M059J (cell line): Measurements from ENCODE around the gene TSPAN8. TPM values are rescaled to one million over a fixed set of nuclear protein-coding genes. Genes with fewer than 3 reads are reported as not detected.
"Not testable (repeated sequence)": the region's sequence is repeated elsewhere in the genome, so short reads cannot be mapped to it uniquely, and the experiment has no call there.

ENCODE experiments used
- DNase-seq: peaks from one replicate; pipeline ENCODE4 v3.0.0-alpha.2; 2012; ENCODE audit warnings: low read depth
- total RNA-seq: library from RNA; depleted of rRNA; stranded (reverse); fragments of >200 nt; shearing (Covaris generic); gene quantifications from 2 replicates; pipeline ENCODE4 v1.2.3, GENCODE V29; 2014

The TSPAN8 gene
- total RNA-seq, 1 experiment from 2014 or later = not detected

DNA sequence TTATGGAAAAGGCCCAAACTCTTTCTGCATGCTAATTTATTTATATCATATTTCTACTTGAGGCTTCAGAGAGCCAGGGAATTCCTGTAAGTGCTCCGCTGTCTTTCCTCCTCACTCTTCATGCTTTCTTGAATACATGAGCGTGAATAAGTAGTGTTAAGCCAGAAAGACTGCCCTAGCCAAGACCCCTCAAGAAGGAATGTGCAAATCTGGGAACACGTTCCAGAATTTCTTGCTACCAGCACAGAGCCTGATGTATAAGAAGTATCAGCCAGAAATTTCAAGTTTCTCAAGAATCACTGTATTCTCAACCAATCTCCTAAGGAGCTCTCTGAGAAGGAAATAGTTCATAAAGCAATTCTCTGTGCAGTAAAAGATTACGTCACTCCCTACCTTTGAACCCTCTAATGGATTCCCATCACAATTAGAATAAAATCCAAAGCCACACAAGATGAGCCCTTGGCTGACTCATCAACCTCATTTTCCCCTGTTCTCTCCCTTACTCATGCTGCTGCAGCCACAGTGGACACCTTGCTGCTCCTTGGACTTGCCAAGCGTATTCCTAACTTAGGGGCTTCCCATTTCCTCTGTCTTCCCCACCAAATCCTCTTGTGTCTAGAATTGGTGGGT is 6.9 kb upstream of the TSPAN8 start:
- peak; percentile 6 for DNase-seq

DNA sequence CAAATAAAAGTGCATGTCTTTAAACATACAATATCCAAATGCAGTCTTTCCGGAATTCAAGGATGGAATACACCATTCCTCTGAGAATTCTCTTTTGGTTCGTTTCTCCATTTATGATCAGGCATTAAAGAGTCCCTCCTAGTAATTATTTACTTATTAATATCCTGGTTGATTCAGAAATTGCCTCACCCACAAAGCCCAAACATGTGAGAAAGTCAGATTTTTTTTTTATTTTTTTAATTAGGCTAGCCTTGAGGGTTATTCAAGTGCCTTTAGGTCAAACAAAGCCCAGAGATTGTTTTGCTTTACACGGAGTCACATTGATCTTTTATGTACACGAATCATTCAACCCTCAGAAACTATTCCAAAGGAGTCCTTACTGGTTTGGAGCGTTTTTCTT is 6.4 kb upstream of the TSPAN8 start:
- no peak for DNase-seq

DNA sequence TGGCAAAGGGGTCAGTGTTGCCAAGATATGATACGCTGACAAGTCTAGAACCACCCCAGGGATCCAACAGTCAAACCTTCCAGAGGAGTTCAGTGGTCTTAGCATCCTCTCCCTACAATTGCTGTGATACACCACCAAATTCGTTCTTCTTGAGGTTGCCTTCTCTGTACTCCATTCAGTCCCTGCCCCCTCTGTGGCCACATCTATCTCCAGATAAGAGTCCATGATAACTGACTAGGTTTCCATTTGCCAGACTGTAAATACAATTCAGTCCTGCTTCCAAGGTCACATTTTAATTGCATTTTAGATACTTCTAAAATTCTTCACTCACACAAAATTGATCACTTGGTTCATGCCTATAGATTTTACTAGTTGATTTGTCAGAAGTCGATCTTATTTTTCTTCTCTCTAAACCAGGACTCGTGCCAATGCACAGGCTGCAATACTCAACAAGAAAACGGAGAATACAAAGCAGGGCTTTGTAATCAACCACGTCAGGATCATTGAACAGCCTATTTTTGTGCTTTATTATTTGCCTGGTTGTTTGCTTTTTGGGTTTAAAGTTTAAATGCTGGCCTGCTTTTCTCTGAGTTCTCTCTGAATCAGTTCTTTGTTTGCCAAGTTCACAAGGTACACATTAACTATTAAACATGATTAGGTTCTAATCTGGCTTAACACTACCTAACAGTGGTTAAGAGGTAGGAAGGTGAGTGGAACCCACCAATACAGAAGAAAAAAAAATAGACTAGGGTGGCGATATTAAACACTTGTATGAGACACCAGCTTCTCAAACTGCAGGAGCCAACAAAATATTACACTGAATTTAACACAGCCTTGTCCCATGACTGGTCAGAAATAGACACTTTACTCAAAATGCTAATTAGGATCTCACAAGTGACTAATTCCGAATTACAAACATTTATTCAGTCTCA is 5.3 kb upstream of the TSPAN8 start:
- no peak for DNase-seq

DNA sequence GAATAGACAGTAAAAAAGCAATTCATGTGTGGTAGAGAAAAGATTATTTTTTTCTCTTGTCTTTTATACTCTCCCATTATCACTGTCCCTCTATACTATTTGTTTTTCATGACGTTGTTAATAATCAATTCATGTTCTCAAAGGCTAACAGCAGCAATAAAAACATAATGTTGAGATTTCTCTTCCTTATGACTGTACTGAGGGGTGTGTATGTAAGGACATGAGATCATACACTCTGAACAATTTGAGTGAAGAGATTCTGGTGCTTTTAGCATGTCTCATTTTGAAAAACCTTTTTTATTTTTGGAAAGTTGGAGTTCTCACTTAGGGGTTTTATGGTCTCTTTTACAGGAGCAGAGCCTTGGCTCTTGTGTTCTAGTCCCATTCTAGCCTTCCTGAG is 3.8 kb upstream of the TSPAN8 start:
- no peak for DNase-seq

DNA sequence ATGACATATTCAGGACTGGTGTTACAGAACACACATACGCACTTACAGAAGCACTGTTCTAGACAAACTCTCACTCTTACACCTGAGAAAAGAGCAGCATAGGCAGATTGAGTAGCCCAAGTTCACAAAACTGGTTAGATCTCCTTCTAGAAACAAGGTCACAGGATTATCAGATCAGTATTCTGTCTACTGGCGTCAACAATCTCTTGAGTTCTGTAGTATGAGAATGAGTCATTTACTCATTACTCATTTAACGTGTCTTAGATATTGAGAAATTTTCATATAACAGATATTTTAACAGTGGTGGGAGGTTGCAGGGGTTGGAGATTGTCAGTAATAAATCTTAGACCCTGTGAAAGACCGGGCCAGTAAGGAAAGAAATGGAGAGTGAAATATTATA is 2.8 kb upstream of the TSPAN8 start:
- DNase-seq = no peak

DNA sequence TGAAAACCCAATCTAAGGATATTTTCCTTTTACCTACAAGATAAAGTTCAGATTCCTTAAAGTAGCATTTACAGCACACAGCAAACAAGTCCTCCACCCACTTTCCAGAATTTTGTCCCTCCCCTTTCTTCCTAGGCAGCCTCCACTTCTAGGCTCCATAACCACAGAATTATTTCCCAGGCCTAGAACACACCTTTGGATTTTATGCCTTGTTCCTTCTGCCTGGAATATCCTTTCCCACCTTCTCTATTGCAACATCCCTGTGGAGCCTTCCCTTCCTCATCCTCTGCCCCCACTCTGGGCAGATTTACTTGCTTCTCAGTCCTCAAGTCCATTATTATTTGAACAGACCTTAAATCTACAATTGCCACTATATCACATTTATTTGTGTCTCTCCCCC is 2.1 kb upstream of the TSPAN8 start:
- DNase-seq = no peak

DNA sequence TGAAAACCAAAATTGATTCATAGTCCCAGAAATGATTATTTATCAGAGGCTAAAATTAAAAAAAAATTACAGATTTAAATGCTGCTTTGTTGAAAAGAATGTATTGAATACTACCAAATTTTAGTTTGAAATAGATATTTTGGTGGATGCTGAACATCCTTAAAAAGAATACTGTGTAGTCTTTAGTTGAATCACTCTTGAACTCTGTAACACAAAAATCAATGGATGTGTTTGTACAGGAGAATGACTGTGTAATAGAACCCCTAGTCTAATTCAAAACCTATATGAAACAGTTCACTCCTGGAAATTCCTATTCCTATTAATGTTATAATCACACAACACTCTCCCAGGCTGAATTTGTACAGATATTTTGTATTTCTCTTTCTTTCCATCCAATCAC is 1.5 kb upstream of the TSPAN8 start:
- no peak for DNase-seq

DNA sequence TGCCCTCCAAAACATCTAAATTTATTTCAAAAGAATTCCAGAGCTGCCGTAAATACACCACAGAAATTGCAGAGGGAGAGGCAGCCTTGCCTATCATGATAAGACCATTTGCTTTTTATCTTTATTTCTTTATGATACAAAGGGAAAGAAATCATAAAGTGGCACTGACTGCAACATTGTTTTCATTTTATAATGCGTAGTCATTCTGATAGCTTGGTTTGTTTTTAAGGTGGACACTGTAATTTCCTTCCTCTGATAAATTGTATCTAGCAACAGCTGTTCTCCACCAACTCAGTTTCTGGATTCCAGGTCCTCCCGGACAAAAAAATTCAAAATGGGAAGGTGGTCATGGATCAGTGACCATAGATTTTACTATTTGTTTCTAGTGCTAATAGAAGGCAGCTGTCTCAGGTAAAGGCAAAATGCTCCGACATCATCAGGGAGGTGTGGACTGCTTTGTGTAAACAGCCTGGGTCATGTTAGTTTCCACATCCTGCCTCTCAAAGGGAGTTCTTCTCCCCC is 623 bp upstream of the TSPAN8 start:
- DNase-seq = no peak

DNA sequence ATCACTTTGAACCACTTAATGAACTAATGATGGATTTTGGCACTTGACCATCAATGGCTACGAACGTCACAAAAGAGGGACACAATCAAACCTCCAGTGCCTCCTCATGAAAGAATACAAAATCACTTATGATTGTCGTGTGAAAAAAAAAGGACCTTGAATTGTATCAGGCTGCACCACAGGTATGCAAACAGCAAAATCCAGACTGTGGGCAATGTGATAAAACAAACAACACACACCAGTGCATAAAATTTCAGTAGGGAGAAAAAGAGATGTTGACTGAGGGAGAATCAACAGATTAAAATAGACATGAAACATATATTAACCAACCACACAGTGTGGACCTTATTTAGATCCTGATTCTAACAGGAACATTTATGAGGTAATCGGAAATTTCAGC is 2.6 kb downstream of the TSPAN8 start:
- DNase-seq = no peak

DNA sequence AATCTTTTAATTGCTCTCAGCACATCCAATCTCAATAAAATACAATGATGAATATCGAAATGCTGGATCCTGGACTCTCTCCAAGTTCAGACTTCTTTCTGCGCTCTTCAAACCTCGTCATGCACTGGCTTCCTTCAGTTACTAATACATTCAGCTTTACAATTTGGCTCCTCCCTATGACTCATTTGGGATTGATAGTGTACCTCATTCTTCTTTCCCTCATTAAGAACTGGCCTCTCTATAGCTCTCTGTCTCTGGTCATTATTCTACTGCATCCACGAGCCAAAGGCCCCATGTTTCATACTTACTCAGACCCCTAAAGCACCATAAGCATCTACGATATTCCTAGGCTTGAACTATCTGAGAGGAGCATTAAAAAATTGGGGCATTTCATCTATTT is 4.9 kb downstream of the TSPAN8 start:
- no peak for DNase-seq

DNA sequence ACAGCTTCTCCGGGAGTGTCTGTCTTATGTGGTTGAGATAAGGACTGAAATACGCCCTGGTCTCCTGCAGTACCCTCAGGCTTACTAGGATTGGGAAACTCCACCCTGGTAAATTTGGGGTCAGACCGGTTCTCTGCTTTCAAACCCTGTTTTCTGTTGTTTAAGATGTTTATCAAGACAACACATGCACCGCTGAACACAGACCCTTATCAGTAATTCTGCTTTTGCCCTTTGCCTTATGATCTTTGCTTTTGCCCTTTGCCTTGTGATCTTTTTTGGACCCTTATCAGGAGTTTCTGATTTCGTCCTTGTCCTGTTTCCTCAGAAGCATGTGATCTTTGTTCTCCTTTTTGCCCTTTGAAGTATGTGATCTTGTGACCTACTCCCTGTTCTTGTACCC is 7.8 kb downstream of the TSPAN8 start:
- DNase-seq = not testable (repeated sequence)

DNA sequence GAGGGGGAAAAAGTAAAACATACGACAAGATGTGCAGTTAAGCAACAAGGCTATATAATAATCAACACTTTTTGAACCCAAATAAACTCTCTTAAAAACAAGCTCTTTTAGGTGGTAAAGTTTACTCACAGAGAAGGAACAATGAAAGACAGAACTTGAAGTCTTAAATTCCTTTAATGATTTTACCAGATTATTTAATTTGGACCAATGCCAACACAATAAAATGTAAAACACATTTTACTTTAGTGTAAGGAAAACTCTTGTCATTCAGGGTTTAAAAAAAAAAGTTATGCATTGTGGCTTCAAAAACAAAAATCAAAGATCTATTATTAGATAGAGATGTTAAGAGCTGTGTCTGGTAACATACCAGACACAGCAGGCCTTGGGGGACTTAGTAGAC is 13.1 kb downstream of the TSPAN8 start:
- DNase-seq = no peak

DNA sequence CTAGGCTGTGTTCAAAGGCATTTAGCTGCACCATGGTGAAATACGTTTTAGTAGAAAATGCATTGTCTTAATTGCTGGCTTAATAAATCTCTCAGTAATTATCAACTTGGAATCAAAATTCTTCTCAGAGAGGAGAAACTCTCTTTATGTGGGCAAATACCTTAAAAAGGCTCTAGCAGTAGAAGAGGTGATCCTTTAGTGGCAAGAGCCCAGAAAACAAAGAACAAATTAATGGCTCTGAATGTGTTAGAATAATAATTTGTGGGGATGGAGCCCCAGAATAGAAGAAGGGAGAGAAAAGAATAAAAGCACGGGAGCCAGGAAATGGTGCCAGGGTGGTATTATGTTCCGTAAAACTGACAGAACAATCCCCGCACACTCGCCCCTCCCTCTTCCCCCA is 14.8 kb downstream of the TSPAN8 start:
- no peak for DNase-seq

DNA sequence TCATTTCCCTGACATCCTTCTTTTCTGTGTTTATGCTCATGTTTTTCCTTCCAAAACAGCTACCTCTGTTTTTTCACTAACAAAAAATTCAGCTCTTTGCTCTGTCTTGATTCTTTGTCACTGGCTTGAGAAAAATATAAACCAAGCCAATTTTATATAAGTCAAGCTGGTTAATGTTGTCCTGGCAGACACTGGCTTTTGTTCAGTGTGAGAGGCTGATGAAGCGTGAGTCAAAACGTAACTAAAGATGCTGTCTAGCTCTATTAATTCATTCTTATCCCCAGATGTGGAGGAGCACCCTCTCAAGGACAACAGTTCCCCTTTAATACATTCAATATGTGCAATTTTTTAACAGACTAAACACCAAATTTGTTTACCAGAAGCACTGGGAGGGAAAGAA is 15.8 kb downstream of the TSPAN8 start:
- no peak for DNase-seq

DNA sequence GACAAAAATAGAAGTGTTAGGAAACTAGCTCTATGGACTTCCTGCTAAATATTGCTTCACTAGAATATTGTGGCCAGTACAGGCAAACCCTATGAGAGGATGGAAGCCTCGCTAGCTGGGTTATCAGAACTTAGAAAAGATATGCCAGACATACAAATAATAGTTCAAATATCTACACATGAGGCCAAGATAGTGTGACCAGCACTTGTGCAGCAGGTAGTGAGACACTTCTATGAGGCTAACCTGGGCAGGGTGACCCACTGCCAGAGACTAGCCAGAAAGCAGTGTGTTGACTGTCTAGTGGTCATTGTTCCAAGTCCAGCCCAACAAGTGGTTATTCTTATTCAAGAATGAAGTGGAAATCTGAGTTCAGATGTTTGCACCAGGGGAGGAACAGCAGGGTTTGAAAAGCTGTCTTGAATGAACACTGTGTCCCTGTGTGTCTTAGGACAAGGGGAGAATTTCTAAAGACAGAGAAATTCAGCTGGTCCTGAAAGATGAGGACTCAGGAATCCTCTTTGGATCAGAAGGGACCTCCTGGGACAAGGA is 16.3 kb downstream of the TSPAN8 start:
- DNase-seq = no peak

DNA sequence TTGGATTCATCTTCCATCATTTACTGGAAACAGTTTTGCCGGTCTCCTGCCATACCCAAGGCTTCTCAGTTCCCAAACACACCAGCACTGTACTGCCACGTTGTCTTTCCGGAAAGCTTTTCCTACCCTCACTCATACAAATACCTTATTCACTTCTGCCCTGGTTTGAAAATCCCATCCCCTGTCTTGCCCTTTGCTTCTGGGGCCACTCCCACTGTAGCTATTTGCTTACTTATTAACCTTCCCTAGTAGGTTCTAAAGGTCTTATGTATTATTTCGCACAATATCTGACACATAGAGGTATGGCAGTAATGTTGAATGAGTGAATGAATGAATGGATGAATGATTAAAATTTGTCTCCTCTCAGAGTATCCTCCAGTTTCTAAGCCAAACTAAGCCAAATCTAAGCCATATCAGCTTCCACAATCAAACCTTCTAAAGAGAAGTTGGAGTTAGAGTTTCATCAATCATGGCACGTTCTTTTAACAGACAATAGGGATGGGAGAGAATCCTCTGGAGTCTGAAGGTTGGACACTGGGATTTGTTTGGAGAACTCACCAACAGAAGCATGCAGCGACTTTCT is 18.6 kb downstream of the TSPAN8 start:
- DNase-seq = no peak

DNA sequence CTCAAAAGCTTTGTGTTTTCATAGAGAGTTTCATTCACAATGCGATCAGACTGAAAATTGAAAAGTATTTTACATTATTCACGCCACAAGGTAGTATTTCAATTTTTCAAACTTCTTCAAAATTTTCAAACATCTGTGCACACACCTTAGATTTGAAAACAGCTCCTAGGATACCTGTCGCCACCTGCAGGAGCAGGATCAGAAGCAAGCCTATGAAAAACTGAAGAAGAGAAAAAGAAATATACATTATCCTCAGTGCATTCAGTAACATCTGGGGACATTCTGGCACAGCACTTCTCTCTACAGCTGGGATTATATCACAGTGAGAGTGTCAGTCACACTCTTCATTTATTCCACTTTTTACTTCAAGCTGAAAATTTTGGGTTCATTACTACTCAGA is 19.8 kb downstream of the TSPAN8 start:
- no peak for DNase-seq

DNA sequence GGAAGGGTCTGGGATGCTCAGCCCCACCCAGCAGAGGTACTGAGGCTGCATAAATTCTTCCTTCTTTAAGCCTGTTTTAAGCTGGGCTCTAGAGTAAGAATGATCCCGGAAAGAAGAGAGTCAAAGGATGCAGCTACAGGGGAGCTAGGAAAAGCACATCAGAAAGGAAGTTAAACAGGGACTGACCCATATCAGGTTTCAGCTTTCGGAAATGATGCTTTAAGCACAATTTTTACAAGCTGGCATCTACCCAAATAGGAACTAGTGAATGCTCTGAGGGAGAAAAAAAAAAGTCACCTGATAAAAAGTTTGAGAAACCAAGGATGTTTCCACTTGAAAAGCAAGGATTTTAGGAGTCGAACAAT is 22.0 kb downstream of the TSPAN8 start:
- peak; percentile 3 for DNase-seq

DNA sequence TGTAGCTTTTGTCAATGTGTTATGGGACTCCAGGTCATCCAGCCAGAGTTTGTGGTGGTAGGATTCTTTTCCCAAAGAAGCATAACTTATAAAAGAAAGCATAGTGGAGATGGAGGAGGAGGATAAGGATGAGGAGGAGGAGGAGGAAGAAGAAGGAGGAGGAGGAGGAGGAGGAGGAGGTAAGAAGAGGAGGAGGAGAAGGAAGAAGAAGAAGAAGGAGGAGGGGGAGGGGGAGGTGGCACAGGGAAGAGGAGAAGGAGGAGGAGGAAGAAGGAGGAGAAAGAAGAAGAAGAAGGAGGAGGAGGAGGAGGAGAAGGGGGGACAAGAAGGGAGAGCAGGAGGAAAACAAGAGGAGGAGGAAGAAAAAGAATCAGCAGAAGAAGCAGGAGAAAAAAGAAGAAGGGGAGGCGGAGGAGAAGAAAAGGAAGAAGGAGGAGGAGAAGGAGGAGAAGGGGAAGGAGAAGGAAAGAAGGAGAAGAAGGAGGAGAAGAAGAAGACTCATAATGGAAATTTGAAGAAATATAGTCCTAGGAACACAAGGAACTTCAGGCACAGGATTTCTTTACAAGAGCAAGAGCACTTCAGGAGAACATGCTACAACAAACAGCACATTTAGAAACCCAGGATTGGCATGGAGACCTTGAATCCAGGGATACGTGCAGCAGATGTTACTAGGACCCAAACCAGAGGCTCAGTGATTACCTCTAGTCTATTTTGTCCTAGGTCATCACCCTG is 22.6 kb downstream of the TSPAN8 start:
- DNase-seq = no peak

DNA sequence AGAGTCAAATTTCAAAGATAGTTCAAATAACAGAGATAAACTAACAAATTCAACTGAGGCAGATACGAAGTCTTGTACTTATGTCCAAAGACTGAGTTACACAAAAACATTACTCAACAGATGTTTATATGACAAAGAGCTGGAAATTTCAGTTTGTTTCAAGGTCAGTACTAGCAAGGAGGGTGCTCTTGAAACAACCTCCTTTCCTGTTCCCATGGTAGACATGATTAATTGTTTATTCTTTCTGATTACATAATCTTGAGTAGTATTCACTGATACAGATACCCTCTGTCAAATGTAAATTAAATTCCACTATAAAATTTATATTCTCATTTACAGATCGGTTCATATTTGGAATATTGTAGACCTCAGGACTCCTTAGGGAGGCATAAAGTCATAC is 23.4 kb downstream of the TSPAN8 start:
- DNase-seq = no peak

DNA sequence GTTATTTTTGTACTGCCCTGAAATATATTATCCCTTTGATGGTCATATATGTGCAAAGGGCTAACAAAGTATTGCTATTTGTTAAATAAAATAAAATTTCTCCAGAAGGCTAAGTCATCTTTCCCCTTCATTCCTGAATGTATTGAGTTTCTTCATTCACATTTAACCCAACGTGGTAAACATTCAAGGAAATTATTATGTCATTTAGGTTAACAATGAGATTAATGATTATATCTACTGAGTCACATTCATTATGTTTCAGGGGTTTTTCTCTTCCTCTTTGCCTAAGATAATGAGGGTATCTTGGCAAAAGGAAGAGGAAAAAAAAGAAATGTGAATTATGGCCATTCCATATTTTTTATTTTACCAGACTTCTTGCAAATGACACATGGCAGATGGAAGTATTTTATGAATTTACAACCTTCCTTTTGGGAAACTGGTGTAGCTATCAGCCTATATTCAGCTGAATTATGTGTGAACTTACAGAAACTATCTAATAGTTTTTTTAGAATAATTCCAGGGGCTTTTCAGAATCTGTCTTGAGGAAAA is 27.2 kb downstream of the TSPAN8 start:
- no peak for DNase-seq

DNA sequence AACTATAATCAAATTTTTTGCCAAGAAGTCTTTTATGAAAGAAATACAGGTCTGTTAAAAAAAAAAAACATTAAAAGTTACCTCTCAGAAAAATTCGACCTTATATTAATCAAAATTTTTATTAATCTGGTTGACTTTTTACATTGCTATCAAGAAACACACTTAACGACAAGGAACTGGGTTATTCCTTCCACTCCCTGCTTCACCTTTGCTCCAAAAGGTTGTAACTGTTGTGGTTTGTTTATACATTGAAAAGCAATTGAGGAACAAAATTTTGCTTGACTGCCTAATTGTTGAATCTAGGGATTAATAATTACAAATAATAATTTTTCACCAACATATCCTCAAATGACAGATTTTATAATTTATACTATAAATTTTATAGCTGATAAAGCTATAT is 28.4 kb downstream of the TSPAN8 start:
- DNase-seq = no peak
